Glomerular visceral epithelial cell (primary cell): ENCODE measurements around the gene TMEM132D.

ENCODE experiments used
- DNase-seq: peaks from one replicate; pipeline ENCODE4 v3.0.0-alpha.2; 2016; ENCODE audit errors: extremely low spot score

Gene TMEM132D

DNA sequence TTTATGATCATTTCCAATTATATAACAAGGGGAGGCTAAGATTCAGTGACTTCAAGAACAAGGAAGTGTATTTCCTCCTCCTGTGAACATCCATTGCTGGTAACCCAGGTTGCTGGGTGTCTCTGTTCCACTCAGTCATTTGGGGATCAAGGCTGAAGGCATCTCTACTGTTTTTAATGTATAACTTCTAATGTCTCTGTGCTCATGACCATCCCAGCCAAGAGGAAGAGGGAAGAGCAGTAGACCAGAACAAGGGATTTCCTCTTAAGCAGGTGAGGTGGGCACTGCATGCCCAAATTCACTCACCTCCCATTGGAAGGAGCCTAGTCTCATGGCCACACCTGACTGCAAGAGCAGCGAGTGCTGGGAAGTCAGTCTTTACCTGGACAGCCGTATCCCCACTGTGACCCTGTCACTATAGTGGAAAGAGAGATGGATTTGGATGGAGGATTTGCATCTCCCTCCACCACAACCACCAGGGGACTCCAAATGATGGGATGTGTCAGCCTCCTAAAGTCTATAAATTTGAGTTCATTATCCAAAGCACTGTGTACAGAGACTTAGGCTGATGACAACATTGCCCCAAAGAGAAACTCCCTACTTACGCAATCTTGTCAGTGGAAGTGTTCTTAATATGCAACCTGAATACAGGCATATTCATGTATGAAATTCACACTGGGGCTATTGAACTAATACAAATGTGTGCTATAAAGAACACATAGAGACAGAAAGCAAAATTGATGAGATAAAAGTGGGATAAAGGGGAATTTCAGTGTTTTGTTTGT is 368.7 kb downstream of the TMEM132D start:
- no peak for DNase-seq

DNA sequence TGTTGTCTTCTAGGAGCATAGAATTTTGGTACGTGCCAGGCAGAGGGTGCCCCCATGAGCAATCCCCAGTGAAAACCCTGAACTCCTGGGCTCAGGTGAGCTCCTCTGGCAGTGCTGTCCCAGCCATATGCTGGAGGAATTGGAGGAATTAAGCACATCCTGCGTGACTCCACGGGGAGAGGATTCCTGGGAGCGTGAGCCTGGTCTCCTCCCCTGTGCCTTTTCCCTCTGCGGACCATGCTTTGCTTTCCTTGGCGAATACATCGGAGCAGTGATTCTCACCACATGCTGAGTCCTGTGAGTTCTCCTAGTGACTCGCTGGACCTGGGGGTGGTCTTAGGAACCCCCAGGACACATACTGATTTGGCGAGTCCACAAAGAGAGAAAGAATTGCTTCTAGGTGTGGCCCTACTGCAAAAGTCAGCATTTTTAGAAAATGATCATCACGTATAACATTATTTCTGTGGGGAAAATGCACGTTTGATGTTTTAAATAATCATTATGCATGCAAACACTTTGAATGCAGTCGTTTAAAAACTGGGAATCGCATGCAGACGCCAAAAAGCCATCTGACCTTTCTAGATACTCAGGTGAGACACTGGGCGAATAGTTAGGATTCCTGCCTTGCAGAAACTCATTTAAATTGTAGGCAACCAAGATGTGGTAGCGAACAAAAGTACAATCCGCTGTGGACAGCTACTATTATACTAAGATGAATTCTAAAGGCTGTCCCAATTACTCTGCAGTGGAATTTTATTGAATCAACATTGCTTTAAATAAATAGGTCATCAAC is 370.9 kb downstream of the TMEM132D start:
- DNase-seq: no peak

GRCh38 chr12:129532082-129532481 is 371.7 kb downstream of the TMEM132D start:
- no peak for DNase-seq

DNA sequence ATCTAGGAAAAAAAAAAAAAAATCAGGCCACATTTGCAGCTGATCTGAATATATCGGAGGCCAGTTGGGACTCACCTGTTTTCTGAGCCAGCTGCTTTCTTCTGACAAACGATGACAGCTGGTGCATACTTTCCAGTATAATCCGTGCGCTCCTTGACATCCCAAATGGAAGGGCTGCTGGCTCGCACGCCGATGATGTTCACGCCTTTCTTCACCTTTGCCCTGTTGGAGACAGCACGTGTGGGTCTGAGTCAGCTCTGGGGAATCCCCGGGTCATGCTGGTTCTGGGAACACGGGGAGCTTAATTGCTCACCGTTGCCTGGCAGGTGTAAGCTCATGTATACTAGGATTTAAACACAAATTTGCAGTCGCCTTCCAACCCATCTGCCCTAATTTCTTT is 372.8 kb downstream of the TMEM132D start:
- no peak for DNase-seq

- no peak for DNase-seq
These were observed 373.3 kb downstream of the TMEM132D start for GRCh38 chr12:129530517-129530916.

- DNase-seq: no peak
These were observed 376.3 kb downstream of the TMEM132D start for GRCh38 chr12:129527506-129527905.

DNA sequence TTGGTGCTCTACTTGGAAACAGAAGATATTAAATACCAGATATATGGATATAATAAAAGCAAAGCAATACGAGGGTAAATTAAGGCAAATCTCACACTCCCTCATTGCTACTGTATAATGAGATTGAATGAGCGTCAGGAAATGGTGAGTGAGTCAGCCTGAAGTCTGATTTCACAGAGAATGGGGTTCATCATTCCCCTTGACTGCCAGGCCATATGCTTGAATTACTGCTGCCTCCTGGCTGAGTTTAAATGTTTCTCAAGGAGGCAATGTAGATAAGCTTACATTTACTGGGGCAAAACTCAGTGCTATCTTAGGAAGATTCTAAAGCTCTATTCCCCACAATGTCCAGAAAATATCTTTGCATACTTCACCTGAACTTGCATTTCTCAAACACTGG is 380.2 kb downstream of the TMEM132D start:
- DNase-seq: no peak

- DNase-seq: no peak
These were observed 383.1 kb downstream of the TMEM132D start for GRCh38 chr12:129520739-129521138.

- DNase-seq: no peak
These were observed 400.0 kb downstream of the TMEM132D start for GRCh38 chr12:129503802-129504201.

DNA sequence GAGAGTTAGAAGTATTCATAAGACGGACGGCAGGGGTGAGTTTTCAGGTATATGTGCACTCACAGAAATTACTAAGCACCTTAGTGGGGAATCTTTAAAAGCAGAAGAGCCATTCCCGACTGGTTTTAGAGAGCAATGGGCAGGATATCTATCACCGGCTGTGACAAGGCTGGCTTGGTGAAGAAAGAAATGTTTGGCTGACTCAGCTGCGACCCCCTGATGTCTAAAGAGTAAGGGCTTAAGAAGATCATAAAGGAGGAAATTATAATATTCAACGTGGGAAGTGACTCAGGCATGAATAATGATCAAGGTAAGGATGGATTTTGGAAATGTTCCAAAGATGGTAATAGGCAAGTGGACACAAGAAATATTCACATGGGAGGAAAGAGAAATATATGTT is 407.6 kb downstream of the TMEM132D start:
- DNase-seq: no peak

- no peak for DNase-seq
These were observed 409.1 kb downstream of the TMEM132D start for GRCh38 chr12:129494766-129495165.

DNA sequence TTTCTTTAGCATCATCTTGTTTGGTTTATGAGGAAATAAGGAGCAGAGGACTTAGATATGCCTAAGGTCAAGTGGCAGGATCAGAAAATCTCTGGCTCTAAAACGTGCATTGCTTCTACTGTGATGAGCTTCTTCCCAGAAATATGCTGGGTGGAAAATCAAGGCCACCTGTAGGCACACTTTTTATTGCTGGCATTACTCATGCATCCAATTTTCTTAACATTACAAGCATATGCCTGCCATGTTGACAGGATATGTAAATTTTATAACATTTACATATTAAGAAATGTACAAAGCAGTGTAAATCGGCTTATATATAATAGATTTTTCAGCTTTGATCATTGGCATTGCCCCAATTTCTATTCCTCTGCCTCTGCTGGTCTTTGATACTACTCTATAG is 409.6 kb downstream of the TMEM132D start:
- DNase-seq: no peak

DNA sequence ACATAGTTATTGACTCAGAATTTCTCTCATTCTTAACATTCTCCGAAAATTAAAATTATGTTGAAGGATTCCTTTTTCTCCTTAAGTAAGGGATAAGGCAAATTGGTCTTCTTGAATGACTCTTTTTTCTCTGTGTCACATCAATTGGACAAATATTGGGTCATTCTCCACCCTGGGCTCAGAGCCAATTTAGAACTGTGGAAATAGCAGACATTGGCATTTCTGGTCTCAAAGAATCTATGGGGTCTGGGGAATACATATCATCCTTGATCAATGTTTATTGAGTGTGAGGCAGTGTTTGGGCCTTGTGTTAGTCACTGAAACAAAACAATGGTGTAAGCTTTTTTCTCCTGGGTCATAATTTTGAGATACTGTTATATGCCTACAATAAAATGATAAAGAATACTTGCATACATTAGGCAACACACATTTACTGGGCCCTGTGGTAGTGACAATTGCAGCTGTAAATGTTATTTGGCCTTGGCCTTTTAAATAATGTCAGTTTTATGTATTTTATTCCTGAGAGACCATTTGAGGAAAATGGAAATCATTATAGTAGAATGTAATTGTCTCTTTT is 414.6 kb downstream of the TMEM132D start:
- DNase-seq: no peak

GRCh38 chr12:129486931-129487330 is 416.9 kb downstream of the TMEM132D start:
- DNase-seq: no peak

GRCh38 chr12:129483111-129483893 is 420.5 kb downstream of the TMEM132D start:
- DNase-seq: no peak

DNA sequence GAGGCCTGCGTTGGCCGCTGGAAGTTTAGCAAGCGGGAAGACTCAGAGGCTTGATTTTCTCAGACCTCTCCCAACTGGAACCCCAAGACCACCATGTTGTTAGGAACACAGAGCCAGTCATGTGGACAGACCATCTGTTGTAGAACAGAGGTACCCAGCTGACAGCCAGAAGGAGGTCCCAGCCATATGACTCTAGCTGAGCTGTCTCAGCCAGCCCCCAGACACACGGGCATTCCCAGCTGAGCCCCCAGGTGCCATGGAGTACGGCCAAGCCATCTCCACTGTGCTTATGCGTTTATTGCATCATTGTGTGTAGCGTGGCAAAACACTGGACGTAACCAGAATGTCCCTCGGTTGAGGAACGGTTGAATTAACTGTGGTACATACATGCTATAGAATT is 421.9 kb downstream of the TMEM132D start:
- DNase-seq: no peak

DNA sequence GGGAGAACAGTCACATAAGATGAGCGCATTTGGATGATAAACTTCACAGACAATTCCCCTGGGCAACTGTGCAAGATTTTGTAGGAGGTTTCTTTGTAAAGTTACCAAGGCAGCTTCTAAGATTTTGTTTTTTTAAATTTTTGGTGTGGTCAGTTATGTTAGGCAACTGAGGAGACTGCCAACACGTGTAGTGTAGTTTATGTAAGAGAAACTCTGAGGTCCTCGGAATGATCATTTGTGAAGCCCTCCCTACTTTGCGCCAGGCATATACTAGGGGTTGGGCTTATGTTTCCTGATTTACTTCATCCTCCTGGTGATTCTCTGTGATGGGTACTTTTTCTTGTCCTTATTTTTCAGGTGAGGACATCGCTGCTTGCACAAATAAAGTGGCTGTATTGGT is 433.6 kb downstream of the TMEM132D start:
- no peak for DNase-seq

DNA sequence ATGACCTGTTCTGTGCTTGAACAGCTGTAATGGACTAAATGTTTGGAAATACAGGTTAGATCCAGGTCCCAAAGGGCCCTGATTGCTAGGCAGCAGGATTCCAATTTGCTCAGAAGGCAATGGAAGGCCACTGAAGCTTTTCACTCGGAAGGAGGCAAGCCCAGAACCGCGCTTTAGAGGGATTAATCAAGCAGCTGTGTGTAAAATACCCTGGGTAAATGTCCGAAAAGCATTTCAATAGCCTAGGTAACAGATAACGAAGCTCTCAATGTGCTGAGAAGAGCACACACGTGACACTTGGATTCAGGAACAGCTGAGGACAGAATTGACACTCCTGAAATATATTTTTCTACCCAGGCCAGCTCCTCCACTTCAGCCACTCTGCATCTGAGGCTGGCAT is 436.1 kb downstream of the TMEM132D start:
- no peak for DNase-seq

DNA sequence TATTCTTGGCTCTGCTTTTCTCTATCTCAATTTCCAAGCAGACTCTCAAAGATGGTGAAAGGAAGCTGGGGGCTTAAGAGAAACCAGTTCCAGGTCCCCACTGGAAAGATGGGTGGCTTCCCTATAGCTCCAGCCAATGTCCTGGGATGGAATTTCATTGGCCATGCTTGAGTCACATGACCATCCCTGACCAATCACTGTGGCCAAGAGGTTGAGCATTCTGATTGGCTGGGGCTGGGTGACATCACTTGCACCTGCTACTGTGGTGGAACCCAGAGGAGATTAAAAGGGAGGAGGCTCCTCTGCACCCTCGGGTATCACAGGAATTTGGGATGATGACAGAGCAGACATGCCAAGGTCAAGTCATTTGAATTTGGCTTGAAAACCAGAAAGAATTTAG is 436.5 kb downstream of the TMEM132D start:
- no peak for DNase-seq

GRCh38 chr12:129466499-129466898 is 437.3 kb downstream of the TMEM132D start:
- DNase-seq: no peak

GRCh38 chr12:129459886-129460285 is 443.9 kb downstream of the TMEM132D start:
- no peak for DNase-seq

- no peak for DNase-seq
These were observed 457.1 kb downstream of the TMEM132D start for GRCh38 chr12:129446696-129447095.
